CD4-positive, alpha-beta T cell (primary cell): ENCODE data around the gene MAPKAP1. TPM values are rescaled to one million over a fixed set of nuclear protein-coding genes. Genes with fewer than 3 reads are reported as not detected.

Source experiments
- ATAC-seq: fragments of 200-7000 bp; cut with Tn5 transposase; one replicate; pipeline ENCODE4 v1.10.0; 2022; ENCODE audit warnings: mild to moderate bottlenecking; ENCODE audit not compliant: poor library complexity
- CTCF ChIA-PET: fragments of 350-600 bp; sonication (Branson Sonifier 250); formaldehyde crosslinking; loops from one replicate; lab custom pipeline; 2021; ENCODE audit warnings: antibody characterized with exemption, inconsistent platforms; lab: Charles Lee
- POLR2A ChIA-PET: fragments of 350-600 bp; sonication (Branson Sonifier 250); formaldehyde crosslinking; loops from one replicate; lab custom pipeline; 2021; ENCODE audit warnings: antibody characterized with exemption, inconsistent platforms; lab: Charles Lee
- DNase-seq, 14 experiments: peaks; one replicate each; pipeline ENCODE4 v3.0.0-alpha.2; 2013 to 2020; ENCODE audit warnings: mixed read lengths in 2 of 14
- H3K27ac ChIP-seq, 2 donors: one replicate each; pipeline versions ENCODE4 v1.5.1 to v1.7.0; 2013; ENCODE audit warnings: low read length in 2 of 2, low read depth in 1 of 2, mild to moderate bottlenecking in 1 of 2
- H3K27me3 ChIP-seq, 2 experiments: 1 replicate in 1 of 2; 2 replicates in 1 of 2; pipeline versions ENCODE4 v1.6.1 to v1.7.0; 2013; ENCODE audit warnings: low read length in 2 of 2, control low read depth in 1 of 2, mild to moderate bottlenecking in 1 of 2, moderate library complexity in 1 of 2; ENCODE audit not compliant: insufficient read depth in 2 of 2, control insufficient read depth in 1 of 2
- H3K36me3 ChIP-seq: one replicate; pipeline ENCODE4 v1.6.1; 2013; ENCODE audit warnings: low read length, control low read depth; ENCODE audit not compliant: insufficient read depth
- H3K4me1 ChIP-seq: one replicate; pipeline ENCODE4 v1.6.1; 2013; ENCODE audit warnings: low read length, control low read depth; ENCODE audit not compliant: insufficient read depth
- H3K4me3 ChIP-seq: one replicate; pipeline ENCODE4 v1.5.1; 2013; ENCODE audit warnings: mild to moderate bottlenecking, low read length, moderate library complexity
- H3K9me3 ChIP-seq, 2 experiments: 1 replicate in 1 of 2; 2 replicates in 1 of 2; pipeline versions ENCODE4 v1.6.1 to v1.7.0; 2013; ENCODE audit warnings: low read length in 2 of 2, mild to moderate bottlenecking in 2 of 2, control low read depth in 1 of 2, moderate library complexity in 1 of 2; ENCODE audit not compliant: control insufficient read depth in 1 of 2, insufficient read depth in 1 of 2
- H3K27ac Mint-ChIP-seq: one replicate; pipeline ENCODE4 v1.8.0; 2020; ENCODE audit warnings: mixed read lengths
- H3K27me3 Mint-ChIP-seq: one replicate; pipeline ENCODE4 v1.8.0; 2021; ENCODE audit warnings: mixed read lengths
- H3K36me3 Mint-ChIP-seq: one replicate; pipeline ENCODE4 v1.8.0; 2021; ENCODE audit warnings: low read depth, mixed read lengths
- H3K4me1 Mint-ChIP-seq: one replicate; pipeline ENCODE4 v1.8.0; 2021; ENCODE audit warnings: low read depth, mixed read lengths
- H3K4me3 Mint-ChIP-seq: one replicate; pipeline ENCODE4 v1.8.0; 2020; ENCODE audit warnings: mild to moderate bottlenecking, mixed read lengths
- H3K9me3 Mint-ChIP-seq: one replicate; pipeline ENCODE4 v1.8.0; 2020; ENCODE audit warnings: mixed read lengths
- CTCF ChIP-seq: fragments of 200-600 bp; IDR thresholded peaks from one replicate; pipeline ENCODE4 v1.8.0; 2022; ENCODE audit warnings: antibody characterized with exemption, mild to moderate bottlenecking
- intact Hi-C, 2 experiments: fragments of 100-400 bp; cut with DNase I in 1 of 2; cut with micrococcal nuclease in 1 of 2; formaldehyde crosslinking; loops; one replicate each; pipeline versions ENCODE4 v1.15.1 to v1.9.0; 2023 to 2025; cut with DNase I, micrococcal nuclease
- total RNA-seq, 174 experiments: library from RNA in 2 of 174; stranded (reverse) in 2 of 174; gene quantifications; one replicate each; pipeline ENCODE4 v1.2.3 and lab custom pipeline; 2021 to 2026

The MAPKAP1 gene
- total RNA-seq, 2 experiments from 2014 or later, result 40.3 to 44.9 TPM

GRCh38 chr9:125462861-125463291, 244.1 kb downstream of the MAPKAP1 start:
- Mint-ChIP-seq H3K27ac (no peak overlapping the region), H3K4me3 (no peak overlapping the region)
- CTCF ChIA-PET, result interaction anchor here (0.9 kb wide), 1 partner anchor 9 kb away, joined by 3 read pairs; no protein-coding TSS in a partner anchor

GRCh38 chr9:125461636-125462190, 245.3 kb downstream of the MAPKAP1 start:
- TF ChIP-seq CTCF, result no peak
- H3K27me3 Mint-ChIP-seq, result no peaks in the 10 kb centered on the region
- Histone ChIP-seq H3K4me3 (no peak overlapping the region), H3K9me3 (peaks cover 8 to 11% of the 10 kb centered on the region in 2 experiments), H3K36me3 (peaks cover 42% of the 10 kb centered on the region), H3K27me3 (no peaks in the 10 kb centered on the region), H3K27ac (no peak overlapping the region), H3K4me1 (no peaks in the 10 kb centered on the region)
- ATAC-seq, result no peak
- CTCF ChIA-PET, result interaction anchor here (1.5 kb wide), 1 partner anchor 11 kb away, joined by 3 read pairs; no protein-coding TSS in a partner anchor
- H3K9me3 Mint-ChIP-seq, result peaks cover 2% of the 10 kb centered on the region
- DNase-seq, result no peak
- H3K4me3 Mint-ChIP-seq, result no peak overlapping the region
- POLR2A ChIA-PET, result no interaction called here
- no peak overlapping the region for H3K27ac Mint-ChIP-seq
- intact Hi-C loops, result no loop called here
- no peaks in the 10 kb centered on the region for H3K4me1 Mint-ChIP-seq
- H3K36me3 Mint-ChIP-seq, result peaks cover 59% of the 10 kb centered on the region

More at GRCh38 chr9:125462861-125463291, 244.1 kb downstream of the MAPKAP1 start:
- no peaks in the 10 kb centered on the region for H3K27me3 Mint-ChIP-seq
- H3K9me3 Mint-ChIP-seq, result no peaks in the 10 kb centered on the region
- Histone ChIP-seq H3K4me3 (no peak overlapping the region), H3K27me3 (no peaks in the 10 kb centered on the region), H3K27ac (no peak overlapping the region), H3K4me1 (no peaks in the 10 kb centered on the region), H3K9me3 (peaks cover 0 to 6% of the 10 kb centered on the region in 2 experiments), H3K36me3 (peaks cover 45% of the 10 kb centered on the region)
- peaks cover 52% of the 10 kb centered on the region for H3K36me3 Mint-ChIP-seq
- no peaks in the 10 kb centered on the region for H3K4me1 Mint-ChIP-seq
- ATAC-seq (no peak), DNase-seq (no peak)
- TF ChIP-seq CTCF, result no peak
- intact Hi-C loops, result no loop called here
- POLR2A ChIA-PET, result no interaction called here

GRCh38 chr9:125460883-125461635, 245.9 kb downstream of the MAPKAP1 start:
- Histone ChIP-seq H3K27me3 (no peaks in the 10 kb centered on the region), H3K4me3 (no peak overlapping the region), H3K9me3 (peaks cover 8 to 11% of the 10 kb centered on the region in 2 experiments), H3K36me3 (peaks cover 42% of the 10 kb centered on the region), H3K4me1 (no peaks in the 10 kb centered on the region), H3K27ac (no peak overlapping the region)
- Mint-ChIP-seq H3K27me3 (no peaks in the 10 kb centered on the region), H3K36me3 (peaks cover 66% of the 10 kb centered on the region), H3K9me3 (peaks cover 2% of the 10 kb centered on the region), H3K4me1 (no peaks in the 10 kb centered on the region), H3K4me3 (no peak overlapping the region), H3K27ac (no peak overlapping the region)
- DNase-seq (no peak), ATAC-seq (no peak)
- CTCF ChIA-PET, result interaction anchor here (1.5 kb wide), 1 partner anchor 11 kb away, joined by 3 read pairs; no protein-coding TSS in a partner anchor
- POLR2A ChIA-PET, result no interaction called here
- intact Hi-C loops, result no loop called here
- no peak for TF ChIP-seq CTCF
